Fibroblast of lung (primary cell): ENCODE data around the gene LEKR1. TPM values are rescaled to one million over a fixed set of nuclear protein-coding genes. Genes with fewer than 3 reads are reported as not detected.
A peak's percentile ranks its signal among the peaks of the same experiment; 100 is the strongest.

Experiments
- DNase-seq, 2 donors: peaks; one replicate each; pipeline versions ENCODE4 v3.0.0 to v3.0.0-alpha.2; 2010; ENCODE audit warnings: low read depth in 2 of 2
- H2AFZ ChIP-seq: 2 replicates; pipeline ENCODE4 v1.5.1; 2012; ENCODE audit warnings: low read length, control low read depth, inconsistent platforms
- H3K27ac ChIP-seq: 2 replicates; pipeline ENCODE4 v1.5.1; 2011; ENCODE audit warnings: low read length, control low read depth; ENCODE audit not compliant: insufficient read depth
- H3K27me3 ChIP-seq: 2 replicates; pipeline ENCODE4 v1.5.1; 2011; ENCODE audit warnings: mild to moderate bottlenecking, low read length; ENCODE audit not compliant: control insufficient read depth, insufficient read depth
- H3K36me3 ChIP-seq: 2 replicates; pipeline ENCODE4 v1.5.1; 2011; ENCODE audit warnings: low read length; ENCODE audit not compliant: control insufficient read depth, insufficient read depth
- H3K4me1 ChIP-seq: 2 replicates; pipeline ENCODE4 v1.5.1; 2011; ENCODE audit warnings: low read length; ENCODE audit not compliant: control insufficient read depth, insufficient read depth; ENCODE audit errors: extremely low read depth
- H3K4me2 ChIP-seq: 2 replicates; pipeline ENCODE4 v1.5.1; 2011; ENCODE audit warnings: low read length, control low read depth; ENCODE audit not compliant: insufficient read depth; ENCODE audit errors: extremely low read depth
- H3K4me3 ChIP-seq, 4 experiments: fragments of 200-600 bp in 1 of 4; sonication (generic) in 1 of 4; replicated peaks in 1 of 4; 2 replicates each; pipeline ENCODE4 v1.5.1; 2011 to 2016; ENCODE audit warnings: low read length in 4 of 4, low read depth in 3 of 4, mild to moderate bottlenecking in 3 of 4, control low read depth in 2 of 4, inconsistent platforms in 1 of 4, mixed read lengths in 1 of 4; ENCODE audit not compliant: insufficient read depth in 1 of 4; ENCODE audit errors: control extremely low read depth in 1 of 4
- H3K79me2 ChIP-seq: 2 replicates; pipeline ENCODE4 v1.5.1; 2012; ENCODE audit warnings: mild to moderate bottlenecking, low read length, inconsistent platforms; ENCODE audit not compliant: control insufficient read depth, insufficient read depth
- H3K9ac ChIP-seq: 2 replicates; pipeline ENCODE4 v1.5.1; 2011; ENCODE audit warnings: mild to moderate bottlenecking, low read length, control low read depth; ENCODE audit not compliant: insufficient read depth
- H3K9me3 ChIP-seq: 2 replicates; pipeline ENCODE4 v1.5.1; 2012; ENCODE audit warnings: low read depth, low read length; ENCODE audit not compliant: control insufficient read depth, insufficient read depth
- H4K20me1 ChIP-seq: 2 replicates; pipeline ENCODE4 v1.5.1; 2011; ENCODE audit warnings: low read length; ENCODE audit not compliant: control insufficient read depth, insufficient read depth; ENCODE audit errors: extremely low read depth
- EZH2 ChIP-seq: IDR thresholded peaks from 2 replicates; pipeline ENCODE4 v1.5.1; 2012; ENCODE audit warnings: low read length, control low read depth, mild to moderate bottlenecking; ENCODE audit errors: missing control alignments
- polyA plus RNA-seq, 2 donors: library from polyadenylated mRNA; depleted of rRNA in 1 of 2; stranded (reverse) in 1 of 2; unstranded in 1 of 2; fragments of >200 nt; gene quantifications; 2 replicates each; pipeline ENCODE4 v1.2.1, GENCODE V29; 2011 to 2012; ENCODE audit warnings: missing spikeins in 1 of 2
- total RNA-seq: library from RNA; depleted of rRNA; stranded (reverse); fragments of >200 nt; gene quantifications from 2 replicates; pipeline ENCODE4 v1.2.1, GENCODE V29; 2014
- TF ChIP-seq, protein P1 (sequence below), 2 donors: IDR thresholded peaks in 1 of 2; conservative IDR thresholded peaks in 1 of 2; 1 replicate in 1 of 2; 2 replicates in 1 of 2; pipeline ENCODE4 v1.5.1; 2011 to 2012; ENCODE audit warnings: low read length in 2 of 2, control low read depth in 1 of 2, inconsistent platforms in 1 of 2, low read depth in 1 of 2, mild to moderate bottlenecking in 1 of 2

Gene LEKR1
- total and polyA plus RNA-seq, 2 donors (not counting 1 experiment from before 2014, with no cell fraction given), result 0.28 to 1.3 TPM

- Histone ChIP-seq H3K79me2 (no peaks in the 10 kb centered on the region), H3K9ac (no peak overlapping the region), H4K20me1 (no peaks in the 10 kb centered on the region), H3K4me1 (peaks cover 21% of the 10 kb centered on the region), H3K9me3 (no peaks in the 10 kb centered on the region), H3K27ac (peak overlapping the region; percentile 45), H3K4me2 (no peak overlapping the region), H2AFZ (no peak overlapping the region), H3K27me3 (no peaks in the 10 kb centered on the region), H3K4me3 (no peak overlapping the region), H3K36me3 (no peaks in the 10 kb centered on the region)
- TF ChIP-seq, protein P1, sequence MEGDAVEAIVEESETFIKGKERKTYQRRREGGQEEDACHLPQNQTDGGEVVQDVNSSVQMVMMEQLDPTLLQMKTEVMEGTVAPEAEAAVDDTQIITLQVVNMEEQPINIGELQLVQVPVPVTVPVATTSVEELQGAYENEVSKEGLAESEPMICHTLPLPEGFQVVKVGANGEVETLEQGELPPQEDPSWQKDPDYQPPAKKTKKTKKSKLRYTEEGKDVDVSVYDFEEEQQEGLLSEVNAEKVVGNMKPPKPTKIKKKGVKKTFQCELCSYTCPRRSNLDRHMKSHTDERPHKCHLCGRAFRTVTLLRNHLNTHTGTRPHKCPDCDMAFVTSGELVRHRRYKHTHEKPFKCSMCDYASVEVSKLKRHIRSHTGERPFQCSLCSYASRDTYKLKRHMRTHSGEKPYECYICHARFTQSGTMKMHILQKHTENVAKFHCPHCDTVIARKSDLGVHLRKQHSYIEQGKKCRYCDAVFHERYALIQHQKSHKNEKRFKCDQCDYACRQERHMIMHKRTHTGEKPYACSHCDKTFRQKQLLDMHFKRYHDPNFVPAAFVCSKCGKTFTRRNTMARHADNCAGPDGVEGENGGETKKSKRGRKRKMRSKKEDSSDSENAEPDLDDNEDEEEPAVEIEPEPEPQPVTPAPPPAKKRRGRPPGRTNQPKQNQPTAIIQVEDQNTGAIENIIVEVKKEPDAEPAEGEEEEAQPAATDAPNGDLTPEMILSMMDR (conservative IDR thresholded peaks at IDR 0.05 in 1 of 2, IDR thresholded peaks at IDR 0.05 in 1 of 2; ENCODE audit: low read depth in 1 of 2, low read length in 2 of 2), result no peak
- no peak for TF ChIP-seq EZH2
- peak; percentile 84 to 89 for DNase-seq
Observed at GRCh38 chr3:157082305-157082982, 256.3 kb downstream of the LEKR1 start.

DNA sequence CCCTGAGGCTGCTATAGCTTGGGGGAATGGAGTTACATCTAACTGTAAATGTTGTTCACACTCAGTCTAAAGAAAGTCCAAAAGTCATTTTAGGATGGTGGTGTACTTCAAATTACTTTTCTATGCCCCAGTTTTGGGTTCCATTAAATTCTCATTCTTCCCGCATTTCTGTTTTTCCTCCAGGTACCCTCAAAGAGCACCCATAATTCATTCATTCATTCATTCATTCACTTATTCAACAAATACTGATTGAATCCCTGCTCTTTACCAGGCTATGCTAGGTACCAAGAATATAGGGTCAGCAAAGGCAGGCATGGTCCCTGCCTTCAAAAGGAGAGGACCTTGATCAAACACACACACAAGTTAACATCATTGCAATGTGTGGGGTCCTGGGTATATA is 257.7 kb downstream of the LEKR1 start:
- TF ChIP-seq EZH2, result no peak
- TF ChIP-seq, protein P1 (conservative IDR thresholded peaks at IDR 0.05 in 1 of 2, IDR thresholded peaks at IDR 0.05 in 1 of 2; ENCODE audit: low read depth in 1 of 2, low read length in 2 of 2), result no peak
- no peaks in the 10 kb centered on the region for H3K79me2 ChIP-seq
- no peak overlapping the region for H2AFZ ChIP-seq
- H3K36me3 ChIP-seq, result no peaks in the 10 kb centered on the region
- H3K4me3 ChIP-seq, result no peak overlapping the region
- H3K4me2 ChIP-seq, result no peak overlapping the region
- H3K4me1 ChIP-seq, result peaks cover 25% of the 10 kb centered on the region
- H3K27ac ChIP-seq, result no peak overlapping the region
- no peak for DNase-seq
- no peaks in the 10 kb centered on the region for H4K20me1 ChIP-seq
- H3K9me3 ChIP-seq, result no peaks in the 10 kb centered on the region
- H3K9ac ChIP-seq, result no peak overlapping the region
- no peaks in the 10 kb centered on the region for H3K27me3 ChIP-seq

DNA sequence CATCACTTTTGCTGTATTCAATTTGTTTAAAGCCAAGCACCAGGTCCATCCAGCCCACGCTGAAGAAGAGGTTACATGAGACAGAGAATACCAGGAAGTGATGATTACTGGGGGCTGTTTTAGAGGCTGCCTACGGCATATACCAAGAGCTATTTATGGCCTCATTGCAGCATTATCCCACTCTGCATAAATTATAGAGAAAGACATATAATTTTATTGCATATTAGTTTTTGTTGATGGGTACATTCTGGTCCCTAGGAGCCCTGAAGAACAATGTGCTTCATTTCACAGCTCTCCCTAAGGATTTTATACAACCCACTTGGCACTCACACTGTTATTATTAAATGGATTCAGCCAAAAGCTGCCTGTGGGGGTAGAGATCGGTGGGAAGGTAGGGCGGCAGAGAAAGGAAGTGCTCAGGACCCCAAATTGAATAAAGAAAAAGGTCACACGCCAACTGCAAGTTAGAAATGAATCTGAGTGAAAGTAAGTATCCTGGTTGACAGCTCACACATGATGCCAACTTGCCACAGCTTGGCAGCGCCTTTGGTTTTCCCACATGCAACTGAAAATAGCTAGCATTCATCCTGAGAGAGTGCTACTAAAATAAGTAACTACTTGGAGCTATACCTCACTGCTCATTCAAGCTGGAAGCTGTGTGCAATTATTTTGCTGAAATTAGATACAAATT is 260.1 kb downstream of the LEKR1 start:
- Histone ChIP-seq H3K9ac (no peak overlapping the region), H4K20me1 (no peaks in the 10 kb centered on the region), H3K27me3 (no peaks in the 10 kb centered on the region), H3K4me2 (no peak overlapping the region), H3K27ac (no peak overlapping the region), H3K9me3 (no peaks in the 10 kb centered on the region), H3K36me3 (no peaks in the 10 kb centered on the region), H3K79me2 (no peaks in the 10 kb centered on the region), H3K4me3 (no peak overlapping the region), H3K4me1 (peaks cover 32% of the 10 kb centered on the region), H2AFZ (no peak overlapping the region)
- TF ChIP-seq, protein P1 (conservative IDR thresholded peaks at IDR 0.05 in 1 of 2, IDR thresholded peaks at IDR 0.05 in 1 of 2; ENCODE audit: low read depth in 1 of 2, low read length in 2 of 2), result no peak
- no peak for TF ChIP-seq EZH2
- DNase-seq, result no peak
